K562 (cell line): ENCODE data around the gene HOXD9. TPM values are rescaled to one million over a fixed set of nuclear protein-coding genes. Genes with fewer than 3 reads are reported as not detected.

Source experiments
- ATAC-seq: fragments of 200-7000 bp; cut with Tn5 transposase; 3 replicates; pipeline ENCODE4 v1.9.1; 2020; ENCODE audit warnings: moderate library complexity
- BruUV-seq: library from RNA; stranded (reverse); fragments of 400-500 nt; replicated peaks from 2 replicates; lab custom pipeline; 2021; lab: Mats Ljungman, UMichigan
- CTCF ChIA-PET: fragments of 300-600 bp; formaldehyde crosslinking; extraction: SDS; loops from one replicate; lab custom pipeline; 2021; ENCODE audit warnings: low intra/inter-chr PET ratio; lab: Yijun Ruan, JAX
- POLR2A ChIA-PET: fragments of 300-600, 350-650 bp; sonication (Branson Sonifier 250); formaldehyde crosslinking; extraction: SDS; loops from one replicate; lab custom pipeline; 2021; ENCODE audit warnings: antibody characterized with exemption, inconsistent platforms; lab: Yijun Ruan, JAX
- DNase-seq, 4 experiments: peaks; one replicate each; pipeline versions ENCODE4 v3.0.0 to v3.0.0-alpha.2; 2011 to 2018; ENCODE audit warnings: low spot score in 3 of 4, mixed read lengths in 3 of 4; ENCODE audit errors: extremely low read depth in 1 of 4
- FAIRE-seq: peaks from 2 replicates; lab custom pipeline; 2011; peaks lifted over from hg19 to GRCh38; lab: Jason Lieb, UNC
- H2AFZ ChIP-seq: 2 replicates; pipeline ENCODE4 v1.6.0; 2011; ENCODE audit warnings: low read depth, low read length, control low read depth, inconsistent platforms
- H3K27ac ChIP-seq: fragments of 200-600 bp; 3 replicates; pipeline ENCODE4 v1.8.0; 2011; ENCODE audit warnings: low read depth, mild to moderate bottlenecking, control low read depth, inconsistent platforms, low read length, moderate library complexity, mixed read lengths; ENCODE audit errors: extremely low read depth
- H3K27me3 ChIP-seq, 2 experiments: fragments of 300-600 bp in 1 of 2; 2 replicates in 1 of 2; 3 replicates in 1 of 2; pipeline versions ENCODE4 v1.6.0 to v1.8.0; 2011; ENCODE audit warnings: inconsistent platforms in 2 of 2, low read length in 2 of 2, mild to moderate bottlenecking in 1 of 2, mixed read lengths in 1 of 2, moderate library complexity in 1 of 2; ENCODE audit not compliant: control insufficient read depth in 2 of 2, insufficient read depth in 2 of 2
- H3K36me3 ChIP-seq: fragments of 300-600 bp; 3 replicates; pipeline ENCODE4 v1.8.0; 2011; ENCODE audit warnings: mild to moderate bottlenecking, low read length, inconsistent platforms; ENCODE audit not compliant: control insufficient read depth, insufficient read depth
- H3K4me1 ChIP-seq, 2 experiments: fragments of 200-600 bp in 1 of 2; replicated peaks in 1 of 2; 2 replicates in 1 of 2; 3 replicates in 1 of 2; pipeline versions ENCODE4 v1.5.1 to v1.8.0; 2011; ENCODE audit warnings: inconsistent platforms in 2 of 2, low read length in 2 of 2, mild to moderate bottlenecking in 1 of 2, mixed read lengths in 1 of 2, moderate library complexity in 1 of 2; ENCODE audit not compliant: control insufficient read depth in 2 of 2, insufficient read depth in 2 of 2
- H3K4me2 ChIP-seq: 2 replicates; pipeline ENCODE4 v1.6.1; 2011; ENCODE audit warnings: low read length, control low read depth, inconsistent platforms, mixed read lengths; ENCODE audit not compliant: insufficient read depth
- H3K4me3 ChIP-seq: fragments of 200-600 bp; sonication (generic), shearing (Covaris generic); 2 replicates; pipeline ENCODE4 v1.5.1; 2016; ENCODE audit warnings: control low read depth, inconsistent platforms
- H3K79me2 ChIP-seq: fragments of 200-600 bp; 3 replicates; pipeline ENCODE4 v1.8.0; 2011; ENCODE audit warnings: low read length, inconsistent platforms; ENCODE audit not compliant: control insufficient read depth, insufficient read depth
- H3K9ac ChIP-seq, 2 experiments: 2 replicates each; pipeline versions ENCODE4 v1.6.0 to v1.6.1; 2011; ENCODE audit warnings: low read depth in 2 of 2, low read length in 2 of 2, control low read depth in 1 of 2, inconsistent platforms in 1 of 2, mild to moderate bottlenecking in 1 of 2, mixed read lengths in 1 of 2; ENCODE audit not compliant: insufficient read depth in 1 of 2
- H3K9me1 ChIP-seq: one replicate; pipeline ENCODE4 v1.6.0; 2011; ENCODE audit warnings: inconsistent platforms, mild to moderate bottlenecking, low read length, moderate library complexity; ENCODE audit not compliant: control insufficient read depth, insufficient read depth
- H3K9me3 ChIP-seq: replicated peaks from 2 replicates; pipeline ENCODE4 v1.5.1; 2011; ENCODE audit warnings: low read depth, low read length, inconsistent platforms; ENCODE audit not compliant: control insufficient read depth, insufficient read depth
- H4K20me1 ChIP-seq: replicated peaks from 2 replicates; pipeline ENCODE4 v1.6.1; 2011; ENCODE audit warnings: low read length, inconsistent platforms, mixed read lengths; ENCODE audit not compliant: control insufficient read depth, insufficient read depth
- ATF1 ChIP-seq, 2 experiments: fragments of 450-650 bp in 1 of 2; IDR thresholded peaks; 2 replicates each; pipeline ENCODE4 v1.6.1; 2016; ENCODE audit warnings: missing compliant biosample characterization in 1 of 2, missing genetic modification characterization in 1 of 2
- HNRNPH1 ChIP-seq: fragments of 200-400 bp; formaldehyde crosslinking; optimal IDR thresholded peaks from 2 replicates; pipeline ENCODE3; 2017; ENCODE audit warnings: low read depth, mild to moderate bottlenecking, low read length, moderate library complexity
- HNRNPUL1 ChIP-seq: fragments of 200-400 bp; formaldehyde crosslinking; IDR thresholded peaks from 2 replicates; pipeline ENCODE4 v1.6.1; 2017; ENCODE audit warnings: low read length
- KAT8 ChIP-seq: fragments of 450-650 bp; IDR thresholded peaks from 2 replicates; pipeline ENCODE4 v1.6.1; 2016; ENCODE audit warnings: low read depth, mild to moderate bottlenecking
- PHF8 ChIP-seq: fragments of 200-600 bp; sonication (generic); IDR thresholded peaks from 2 replicates; pipeline ENCODE4 v1.6.1; 2012; ENCODE audit warnings: mixed run types, mild to moderate bottlenecking, inconsistent platforms, low read length, moderate library complexity, borderline replicate concordance
- TAF9B ChIP-seq: fragments of 450-650 bp; IDR thresholded peaks from 2 replicates; pipeline ENCODE4 v1.6.1; 2018; ENCODE audit warnings: mild to moderate bottlenecking; ENCODE audit not compliant: partially characterized antibody
- ZNF644 ChIP-seq: fragments of 200-800 bp; sonication (Bioruptor generic); IDR thresholded peaks from 2 replicates; pipeline ENCODE4 v1.6.1; 2016; ENCODE audit warnings: low read depth, missing genetic modification characterization, missing compliant biosample characterization
- WGBS: fragments of 100-300 bp; shearing (Covaris generic); methylation state at CpG from one replicate; pipeline ENCODE4 v1.1.6; 2016; ENCODE audit warnings: low coverage, mixed read lengths; ENCODE audit not compliant: insufficient coverage; ENCODE audit errors: missing lambda C conversion rate; 5-methylcytosine and 5-hydroxymethylcytosine counted together
- in situ Hi-C: fragments of 300-500 bp; cut with MboI; formaldehyde crosslinking; loops from 4 replicates; pipeline ENCODE4 v1.15.0; 2018; ENCODE audit warnings: inconsistent platforms, mixed read lengths
- intact Hi-C: fragments of 100-400 bp; cut with micrococcal nuclease; formaldehyde crosslinking; loops from 2 replicates; pipeline ENCODE4 v1.14.2; 2022
- polyA plus RNA-seq, 8 experiments: library from polyadenylated mRNA; depleted of rRNA in 4 of 8; stranded (reverse) in 5 of 8; unstranded in 3 of 8; fragments of >200 nt; fragmentation: Nextera tagmentation in 2 of 8; fragmentation: Illumina TruSeq in 1 of 8; extraction: Ambion mirVana in 2 of 8; extraction: Trizol in 1 of 8; gene quantifications; 2 replicates each; pipeline versions ENCODE4 v1.2.1 to v1.2.3, GENCODE V29; 2011 to 2014; ENCODE audit warnings: inconsistent platforms in 1 of 8, missing spikeins in 1 of 8
- total RNA-seq, 7 experiments: library from RNA; depleted of rRNA in 6 of 7; stranded (reverse); fragments of >200 nt in 6 of 7; fragmentation: Illumina TruSeq in 2 of 7; extraction: Trizol in 2 of 7; gene quantifications; 2 replicates each; pipeline versions ENCODE4 v1.2.1 to v1.2.3, GENCODE V29; 2011 to 2021; ENCODE audit warnings: low replicate concordance in 1 of 7
- TF ChIP-seq, protein P1 (sequence below): fragments of 250-450 bp; sonication (Bioruptor Pico); IDR thresholded peaks from 2 replicates; pipeline ENCODE4 v1.5.0; 2021; ENCODE audit warnings: mild to moderate bottlenecking, borderline replicate concordance
- TF ChIP-seq, protein P2 (sequence below), 2 experiments: fragments of 450-650 bp; formaldehyde crosslinking in 1 of 2; IDR thresholded peaks; 2 replicates each; pipeline versions ENCODE4 v1.4.0 to v1.6.1; 2014 to 2020; ENCODE audit warnings: mild to moderate bottlenecking in 2 of 2, borderline replicate concordance in 1 of 2, low read depth in 1 of 2

Gene HOXD9
- total and polyA plus RNA-seq, 9 of the 15 experiments (the other 6 are each of a cell fraction or from before 2014, with no cell fraction given): not detected

DNA sequence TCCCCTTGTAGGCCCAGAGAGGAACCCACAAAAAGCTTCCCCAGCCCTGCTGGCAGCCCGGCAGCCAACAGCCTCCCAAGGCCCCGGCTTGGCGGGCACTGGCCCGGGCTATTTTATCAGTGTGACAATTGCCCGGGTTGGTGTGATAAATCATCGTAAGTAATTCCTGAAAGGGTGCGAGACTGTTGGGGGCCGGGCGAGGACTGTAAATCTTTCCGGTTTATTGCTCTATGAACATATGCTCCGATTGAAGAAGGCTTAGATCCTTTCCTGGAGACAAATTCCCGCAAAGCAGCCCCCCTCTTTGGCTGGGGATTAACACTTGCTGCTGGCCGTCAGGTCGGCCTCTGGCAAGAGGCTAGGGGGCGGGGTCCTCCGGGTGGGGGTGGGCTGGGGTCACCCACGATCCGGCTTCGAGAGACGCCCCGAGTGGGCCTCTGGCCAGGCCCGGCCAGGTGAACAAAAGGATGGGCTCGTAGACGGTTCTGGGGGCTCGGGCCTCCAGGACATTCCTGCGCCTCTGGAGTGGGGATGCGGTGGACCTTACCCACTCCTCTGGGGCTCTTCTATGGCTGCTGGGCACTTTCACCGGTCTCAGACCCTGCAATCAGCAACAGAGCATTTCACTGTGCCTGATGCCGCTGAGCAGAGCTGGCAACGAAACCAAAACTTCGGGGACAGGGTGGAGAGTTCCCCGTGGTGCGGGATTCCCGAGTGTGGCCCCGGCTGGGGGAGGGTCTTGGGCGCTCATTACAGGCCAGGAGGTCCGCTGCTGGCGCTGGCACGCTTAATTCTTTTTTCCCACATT, 36.5 kb downstream of the HOXD9 start:
- H3K4me2 ChIP-seq: no peak overlapping the region
- H3K79me2 ChIP-seq: no peaks in the 10 kb centered on the region
- H3K9ac ChIP-seq: no peak overlapping the region
- no peak overlapping the region for H3K4me3 ChIP-seq
- H3K36me3 ChIP-seq: no peaks in the 10 kb centered on the region
- H3K4me1 ChIP-seq: peaks cover 0 to 18% of the 10 kb centered on the region in 2 experiments; a peak in 2 of 5 replicates
- peaks cover 75 to 79% of the 10 kb centered on the region in 2 experiments for H3K27me3 ChIP-seq
- H3K9me1 ChIP-seq: no peaks in the 10 kb centered on the region
- no TSS peak for BruUV-seq
- H2AFZ ChIP-seq: no peak overlapping the region
- peaks cover 8% of the 10 kb centered on the region for H4K20me1 ChIP-seq
- no peaks in the 10 kb centered on the region for H3K9me3 ChIP-seq
- in situ Hi-C loops: no loop called here
- ATAC-seq (no peak), FAIRE-seq (no peak), DNase-seq (no peak)
- intact Hi-C loops: no loop called here
- 2% methylated on average over 34 of the region's 39 CpGs for WGBS
- ChIA-PET CTCF (no interaction called here), POLR2A (no interaction called here)
- H3K27ac ChIP-seq: no peak overlapping the region
- TF ChIP-seq, protein P1, sequence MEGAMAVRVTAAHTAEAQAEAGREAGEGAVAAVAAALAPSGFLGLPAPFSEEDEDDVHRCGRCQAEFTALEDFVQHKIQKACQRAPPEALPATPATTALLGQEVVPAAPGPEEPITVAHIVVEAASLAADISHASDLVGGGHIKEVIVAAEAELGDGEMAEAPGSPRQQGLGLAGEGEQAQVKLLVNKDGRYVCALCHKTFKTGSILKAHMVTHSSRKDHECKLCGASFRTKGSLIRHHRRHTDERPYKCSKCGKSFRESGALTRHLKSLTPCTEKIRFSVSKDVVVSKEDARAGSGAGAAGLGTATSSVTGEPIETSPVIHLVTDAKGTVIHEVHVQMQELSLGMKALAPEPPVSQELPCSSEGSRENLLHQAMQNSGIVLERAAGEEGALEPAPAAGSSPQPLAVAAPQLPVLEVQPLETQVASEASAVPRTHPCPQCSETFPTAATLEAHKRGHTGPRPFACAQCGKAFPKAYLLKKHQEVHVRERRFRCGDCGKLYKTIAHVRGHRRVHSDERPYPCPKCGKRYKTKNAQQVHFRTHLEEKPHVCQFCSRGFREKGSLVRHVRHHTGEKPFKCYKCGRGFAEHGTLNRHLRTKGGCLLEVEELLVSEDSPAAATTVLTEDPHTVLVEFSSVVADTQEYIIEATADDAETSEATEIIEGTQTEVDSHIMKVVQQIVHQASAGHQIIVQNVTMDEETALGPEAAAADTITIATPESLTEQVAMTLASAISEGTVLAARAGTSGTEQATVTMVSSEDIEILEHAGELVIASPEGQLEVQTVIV (CRISPR knock-in tag): no peak
- TF ChIP-seq HNRNPUL1: no peak
- no peak for TF ChIP-seq ATF1 (CRISPR knock-in tag; IDR thresholded peaks at IDR 0.05)
- no peak for TF ChIP-seq ATF1 (tag; IDR thresholded peaks at IDR 0.05)
- no peak for TF ChIP-seq TAF9B
- no peak for TF ChIP-seq HNRNPH1
- TF ChIP-seq, protein P2, sequence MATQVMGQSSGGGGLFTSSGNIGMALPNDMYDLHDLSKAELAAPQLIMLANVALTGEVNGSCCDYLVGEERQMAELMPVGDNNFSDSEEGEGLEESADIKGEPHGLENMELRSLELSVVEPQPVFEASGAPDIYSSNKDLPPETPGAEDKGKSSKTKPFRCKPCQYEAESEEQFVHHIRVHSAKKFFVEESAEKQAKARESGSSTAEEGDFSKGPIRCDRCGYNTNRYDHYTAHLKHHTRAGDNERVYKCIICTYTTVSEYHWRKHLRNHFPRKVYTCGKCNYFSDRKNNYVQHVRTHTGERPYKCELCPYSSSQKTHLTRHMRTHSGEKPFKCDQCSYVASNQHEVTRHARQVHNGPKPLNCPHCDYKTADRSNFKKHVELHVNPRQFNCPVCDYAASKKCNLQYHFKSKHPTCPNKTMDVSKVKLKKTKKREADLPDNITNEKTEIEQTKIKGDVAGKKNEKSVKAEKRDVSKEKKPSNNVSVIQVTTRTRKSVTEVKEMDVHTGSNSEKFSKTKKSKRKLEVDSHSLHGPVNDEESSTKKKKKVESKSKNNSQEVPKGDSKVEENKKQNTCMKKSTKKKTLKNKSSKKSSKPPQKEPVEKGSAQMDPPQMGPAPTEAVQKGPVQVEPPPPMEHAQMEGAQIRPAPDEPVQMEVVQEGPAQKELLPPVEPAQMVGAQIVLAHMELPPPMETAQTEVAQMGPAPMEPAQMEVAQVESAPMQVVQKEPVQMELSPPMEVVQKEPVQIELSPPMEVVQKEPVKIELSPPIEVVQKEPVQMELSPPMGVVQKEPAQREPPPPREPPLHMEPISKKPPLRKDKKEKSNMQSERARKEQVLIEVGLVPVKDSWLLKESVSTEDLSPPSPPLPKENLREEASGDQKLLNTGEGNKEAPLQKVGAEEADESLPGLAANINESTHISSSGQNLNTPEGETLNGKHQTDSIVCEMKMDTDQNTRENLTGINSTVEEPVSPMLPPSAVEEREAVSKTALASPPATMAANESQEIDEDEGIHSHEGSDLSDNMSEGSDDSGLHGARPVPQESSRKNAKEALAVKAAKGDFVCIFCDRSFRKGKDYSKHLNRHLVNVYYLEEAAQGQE (IDR thresholded peaks at IDR 0.05; ENCODE audit: borderline replicate concordance): no peak
- TF ChIP-seq, protein P2 (CRISPR knock-in tag; IDR thresholded peaks at IDR 0.05; ENCODE audit: low read depth): no peak
- TF ChIP-seq PHF8: no peak
- no peak for TF ChIP-seq KAT8
- no peak for TF ChIP-seq ZNF644
